ENCODE data around the gene IVD. TPM values are rescaled to one million over a fixed set of nuclear protein-coding genes. Genes with fewer than 3 reads are reported as not detected.

Gene IVD
- total and polyA plus RNA-seq, 2 experiments from 2014 or later: 96.1 to 114 TPM

DNA sequence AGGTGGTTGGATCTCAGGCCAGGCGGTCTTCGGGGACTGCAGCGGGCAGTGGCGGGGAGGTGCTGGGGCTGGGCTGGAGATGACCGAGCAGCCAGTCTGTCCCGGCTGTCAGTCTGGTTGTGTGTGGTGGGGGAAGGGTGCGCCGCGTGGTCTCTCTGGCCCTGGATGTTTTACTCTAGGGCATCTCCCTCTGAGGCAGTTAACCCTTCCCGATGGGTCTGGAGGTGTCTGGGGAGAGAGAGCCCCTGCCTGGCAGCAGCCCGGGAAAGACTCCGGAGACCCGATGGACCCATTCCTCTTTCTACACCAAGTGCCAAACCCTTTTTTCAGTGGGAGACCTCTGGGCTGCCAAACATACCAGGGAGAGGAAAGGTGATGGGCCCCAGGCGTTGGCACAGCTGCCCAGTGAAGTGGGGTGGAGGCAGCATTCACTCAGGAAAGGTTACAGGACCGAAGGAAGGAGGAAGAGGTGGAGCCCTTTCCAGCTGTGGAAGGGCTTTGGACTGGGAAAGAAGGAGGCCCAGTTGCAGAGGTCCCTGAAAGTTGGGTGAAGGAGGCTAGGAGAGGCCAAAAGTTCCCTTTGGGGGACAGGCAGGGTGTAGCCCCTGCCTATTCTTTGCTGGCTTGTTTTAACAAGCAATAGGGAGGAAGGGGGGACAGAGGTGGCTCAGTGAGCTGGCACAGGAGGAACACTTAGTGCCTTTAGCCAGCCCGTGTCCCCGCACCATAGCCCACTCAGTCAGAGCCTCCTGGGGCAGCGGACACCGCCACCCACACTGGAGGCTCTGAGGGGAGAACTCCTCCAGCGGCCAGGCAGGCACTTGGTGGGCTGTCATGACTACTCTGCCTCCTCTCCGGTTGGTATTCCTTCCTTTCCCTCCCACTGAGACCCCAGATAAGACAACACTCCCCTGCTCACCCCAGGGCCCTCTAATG lies 32.4 kb downstream of the IVD start:
- DNase-seq (ENCODE audit: low read depth in 1 of 2, low spot score in 1 of 2): no peak
- H3K4me1 ChIP-seq (ENCODE audit: low read depth): peaks cover 44% of the 10 kb centered on the region
- TF ChIP-seq, protein P1, sequence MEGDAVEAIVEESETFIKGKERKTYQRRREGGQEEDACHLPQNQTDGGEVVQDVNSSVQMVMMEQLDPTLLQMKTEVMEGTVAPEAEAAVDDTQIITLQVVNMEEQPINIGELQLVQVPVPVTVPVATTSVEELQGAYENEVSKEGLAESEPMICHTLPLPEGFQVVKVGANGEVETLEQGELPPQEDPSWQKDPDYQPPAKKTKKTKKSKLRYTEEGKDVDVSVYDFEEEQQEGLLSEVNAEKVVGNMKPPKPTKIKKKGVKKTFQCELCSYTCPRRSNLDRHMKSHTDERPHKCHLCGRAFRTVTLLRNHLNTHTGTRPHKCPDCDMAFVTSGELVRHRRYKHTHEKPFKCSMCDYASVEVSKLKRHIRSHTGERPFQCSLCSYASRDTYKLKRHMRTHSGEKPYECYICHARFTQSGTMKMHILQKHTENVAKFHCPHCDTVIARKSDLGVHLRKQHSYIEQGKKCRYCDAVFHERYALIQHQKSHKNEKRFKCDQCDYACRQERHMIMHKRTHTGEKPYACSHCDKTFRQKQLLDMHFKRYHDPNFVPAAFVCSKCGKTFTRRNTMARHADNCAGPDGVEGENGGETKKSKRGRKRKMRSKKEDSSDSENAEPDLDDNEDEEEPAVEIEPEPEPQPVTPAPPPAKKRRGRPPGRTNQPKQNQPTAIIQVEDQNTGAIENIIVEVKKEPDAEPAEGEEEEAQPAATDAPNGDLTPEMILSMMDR (IDR thresholded peaks at IDR 0.05; ENCODE audit: low read depth, low read length): no peak
- peaks cover 18% of the 10 kb centered on the region for H3K27me3 ChIP-seq
- no peak overlapping the region for H3K4me3 ChIP-seq
- no peak overlapping the region for H3K27ac ChIP-seq
- H3K36me3 ChIP-seq: no peaks in the 10 kb centered on the region
- H3K9me3 ChIP-seq (ENCODE audit: low read depth): no peaks in the 10 kb centered on the region

DNA sequence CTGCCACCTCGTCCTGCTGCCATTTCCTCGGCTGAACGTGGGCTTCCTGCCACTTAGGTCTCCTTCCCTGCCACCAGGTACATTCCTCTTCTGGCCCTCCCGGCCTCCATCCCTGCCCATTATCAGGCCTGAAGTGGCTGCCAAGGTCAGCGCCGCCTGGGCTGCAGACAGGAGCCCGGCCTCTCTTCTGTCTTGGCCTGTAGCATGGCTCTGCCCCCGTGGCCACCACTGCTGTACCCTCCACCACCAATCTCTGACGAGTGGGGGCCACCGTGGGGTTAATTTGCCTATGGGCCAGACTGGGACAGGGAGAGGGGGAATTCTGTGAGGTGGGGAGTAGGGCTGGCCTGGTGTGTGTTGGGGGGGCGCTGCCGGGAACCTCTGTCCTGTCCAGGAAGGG lies 33.1 kb downstream of the IVD start:
- TF ChIP-seq, protein P1 (IDR thresholded peaks at IDR 0.05; ENCODE audit: low read depth, low read length): no peak
- peak in 1 of 2 donors; percentile 57 for DNase-seq (ENCODE audit: low read depth in 1 of 2, low spot score in 1 of 2)
- Histone ChIP-seq H3K36me3 (no peaks in the 10 kb centered on the region), H3K9me3 (ENCODE audit: low read depth) (no peaks in the 10 kb centered on the region), H3K27ac (peak overlapping the region; percentile 8), H3K4me1 (ENCODE audit: low read depth) (peaks cover 44% of the 10 kb centered on the region), H3K4me3 (no peak overlapping the region), H3K27me3 (peaks cover 18% of the 10 kb centered on the region)

DNA sequence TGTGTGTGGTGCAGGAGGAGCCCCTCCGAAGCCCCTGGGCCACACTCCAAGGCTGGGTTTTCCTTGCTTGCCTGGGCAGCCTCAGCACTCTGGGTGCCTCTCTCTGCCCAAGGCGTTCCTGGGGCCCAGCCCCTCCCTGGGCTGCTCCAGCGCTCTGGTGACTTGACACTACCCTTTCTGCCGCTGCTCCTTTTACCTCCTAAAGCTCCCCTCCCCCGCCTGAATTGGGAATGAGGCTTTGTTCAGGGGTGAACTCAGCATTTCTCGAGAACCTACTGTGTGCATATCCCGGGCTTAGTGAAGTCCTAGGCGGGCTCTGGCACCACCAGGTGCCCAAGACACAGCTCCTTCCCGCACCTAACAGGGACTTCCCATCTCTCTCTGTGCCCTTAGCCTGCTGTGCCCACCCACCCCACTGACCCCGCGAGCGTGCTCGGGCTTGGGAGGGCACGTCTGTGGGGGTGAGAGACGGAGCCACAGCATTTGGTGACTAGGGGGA lies 33.9 kb downstream of the IVD start:
- TF ChIP-seq, protein P1 (IDR thresholded peaks at IDR 0.05; ENCODE audit: low read depth, low read length): no peak
- Histone ChIP-seq H3K4me1 (ENCODE audit: low read depth) (peaks cover 44% of the 10 kb centered on the region), H3K4me3 (peak overlapping the region; percentile 97), H3K36me3 (no peaks in the 10 kb centered on the region), H3K27me3 (peaks cover 15% of the 10 kb centered on the region), H3K27ac (peak overlapping the region; percentile 22), H3K9me3 (ENCODE audit: low read depth) (no peaks in the 10 kb centered on the region)
- DNase-seq (ENCODE audit: low read depth in 1 of 2, low spot score in 1 of 2): peak in 1 of 2 donors; percentile 56

DNA sequence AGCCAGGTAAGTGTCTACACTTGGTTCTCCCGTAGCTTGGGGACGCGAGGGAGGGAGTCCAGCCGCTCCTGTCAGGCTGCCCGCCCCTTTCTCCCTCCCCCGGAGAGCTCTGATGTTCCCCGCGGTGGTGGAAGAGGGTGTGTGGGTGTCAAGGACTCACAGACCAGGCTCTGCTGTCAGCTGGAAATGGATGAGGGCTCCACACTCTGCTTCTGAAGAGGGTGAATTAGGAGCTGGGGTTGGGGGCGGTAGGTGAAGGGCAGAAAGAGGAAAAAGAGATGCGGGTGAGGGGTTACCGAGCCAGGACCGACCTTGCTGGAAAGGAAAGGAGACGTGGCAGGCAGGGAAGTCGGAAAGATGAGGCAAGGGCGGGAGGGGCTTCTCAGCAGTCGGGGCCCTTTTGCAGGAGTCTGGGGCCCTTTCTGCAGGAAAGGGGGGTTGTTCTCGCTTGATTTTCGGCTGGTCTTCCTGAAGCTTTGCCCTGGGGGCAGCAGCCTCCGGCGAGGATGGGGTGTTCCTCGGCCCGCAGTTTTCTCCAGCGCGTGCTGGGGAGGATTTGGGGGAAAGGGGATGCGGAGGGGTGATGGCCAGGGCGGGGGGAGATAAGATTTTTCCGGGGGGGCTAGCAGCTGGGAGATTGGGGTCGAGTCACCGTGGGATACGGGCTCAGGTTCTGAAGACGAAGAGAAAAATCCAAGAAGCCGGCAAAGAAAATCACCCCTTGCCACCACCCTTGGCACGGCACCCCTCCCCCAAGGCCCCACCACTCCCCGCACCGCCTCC lies 34.6 kb downstream of the IVD start:
- peak; percentile 46 to 61 for DNase-seq (ENCODE audit: low read depth in 1 of 2, low spot score in 1 of 2)
- TF ChIP-seq, protein P1 (IDR thresholded peaks at IDR 0.05; ENCODE audit: low read depth, low read length): no peak
- H3K27ac ChIP-seq: peak overlapping the region; percentile 22
- peak overlapping the region; percentile 97 for H3K4me3 ChIP-seq
- H3K27me3 ChIP-seq: peaks cover 8% of the 10 kb centered on the region
- peaks cover 44% of the 10 kb centered on the region for H3K4me1 ChIP-seq (ENCODE audit: low read depth)
- H3K9me3 ChIP-seq (ENCODE audit: low read depth): no peaks in the 10 kb centered on the region
- no peaks in the 10 kb centered on the region for H3K36me3 ChIP-seq

DNA sequence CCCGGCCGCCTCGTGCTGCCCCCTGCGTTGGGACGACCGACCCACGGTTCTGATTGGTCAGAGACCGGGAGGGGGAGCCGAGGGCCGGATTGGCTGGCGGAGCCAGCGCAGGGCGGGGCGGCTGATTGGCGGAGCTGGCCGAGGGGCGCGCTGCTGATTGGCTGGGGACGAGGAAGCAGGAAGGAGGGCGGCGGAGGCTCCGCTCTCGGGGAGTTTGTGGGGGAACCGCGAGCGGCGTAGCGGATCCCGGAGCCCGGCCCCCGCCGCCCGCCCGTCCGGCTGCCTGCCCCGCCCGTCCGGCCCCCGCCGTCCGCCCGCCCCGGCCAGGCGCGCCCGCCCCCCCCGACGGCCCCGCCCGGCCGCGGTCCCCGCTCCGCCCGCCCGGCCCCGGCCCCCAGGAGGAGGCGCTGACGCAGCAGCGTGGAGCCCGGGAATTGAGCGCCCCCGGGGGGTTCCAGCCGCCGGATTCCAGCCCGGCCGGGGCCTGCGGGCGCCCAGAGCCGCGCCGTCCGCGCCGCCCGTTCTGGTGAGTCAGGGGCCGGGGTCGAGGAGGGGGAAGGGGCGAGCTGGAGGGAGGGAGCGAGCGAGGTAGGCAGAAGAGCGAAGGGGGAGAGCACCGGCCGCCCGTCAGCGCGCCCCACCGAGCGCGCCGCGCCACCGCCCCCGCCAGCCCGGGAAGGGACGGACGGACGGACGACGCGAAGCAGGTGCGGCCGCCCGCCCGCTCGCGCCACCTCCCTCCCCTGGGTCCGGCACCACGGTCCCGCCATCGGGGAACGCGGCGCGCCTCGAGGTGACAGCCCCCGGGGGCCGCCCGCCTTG lies 35.4 kb downstream of the IVD start, which contains the start of gene BAHD1:
TSS of gene BAHD1 (plus strand) at position 211 of the 822 bp plus-strand sequence. CDS start 17,512 bp downstream, outside the sequence.
- Histone ChIP-seq H3K4me1 (ENCODE audit: low read depth) (peaks cover 38% of the 10 kb centered on the region), H3K36me3 (no peaks in the 10 kb centered on the region), H3K27me3 (peaks cover under 1% of the 10 kb centered on the region), H3K9me3 (ENCODE audit: low read depth) (no peaks in the 10 kb centered on the region), H3K27ac (peak within 1 kb of the TSS; percentile 85), H3K4me3 (peak within 1 kb of the TSS; percentile 97)
- TF ChIP-seq, protein P1 (IDR thresholded peaks at IDR 0.05; ENCODE audit: low read depth, low read length): no peak
- peak; percentile 97 for DNase-seq (ENCODE audit: low read depth in 1 of 2, low spot score in 1 of 2)

Measured in cardiac muscle cell (in vitro differentiated cells and primary cell).